ENCODE measurements around the gene TMEM269.

The TMEM269 gene

DNA sequence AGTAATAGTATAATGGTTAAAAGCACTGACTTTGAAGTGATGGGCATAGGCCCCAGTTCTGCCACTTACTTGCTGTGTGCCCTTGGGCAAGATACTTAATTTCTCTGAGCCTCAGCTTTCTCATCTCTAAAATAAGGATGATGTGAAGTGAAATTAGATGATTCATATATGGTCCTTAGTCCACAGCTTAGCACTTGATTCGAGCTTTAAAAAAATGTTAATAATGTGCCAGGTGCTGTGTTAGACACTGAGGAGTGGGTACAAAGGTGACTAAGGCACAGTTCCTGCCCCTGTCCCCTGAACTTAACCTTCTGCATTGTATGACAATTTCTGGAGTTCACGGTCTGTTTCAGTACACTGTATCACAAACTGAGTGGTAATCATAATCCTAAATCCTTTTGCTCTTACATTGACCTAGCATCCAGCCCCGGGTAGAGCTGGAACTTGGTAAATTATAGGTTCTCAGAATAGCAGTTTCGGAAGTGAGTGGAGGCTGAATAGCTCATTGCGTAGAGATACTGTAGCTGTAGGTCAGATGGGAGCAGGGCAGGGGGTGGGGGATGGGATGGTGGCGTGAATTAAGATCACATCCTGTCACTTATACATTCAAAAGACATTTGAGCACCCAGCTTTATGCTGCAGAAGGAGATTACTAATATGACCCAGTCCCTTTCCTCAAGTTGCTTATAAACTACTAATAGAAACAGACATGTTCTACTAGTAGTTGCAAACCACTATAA lies 63.1 kb downstream of the TMEM269 start:
- no peak for DNase-seq (ENCODE audit: low read depth in 2 of 2)

- DNase-seq (ENCODE audit: low read depth in 2 of 2) = no peak
Observed at GRCh38 chr1:42848823-42849537, 64.2 kb downstream of the TMEM269 start.

GRCh38 chr1:42849944-42850343 lies 65.2 kb downstream of the TMEM269 start:
- DNase-seq (ENCODE audit: low read depth in 2 of 2) = no peak

All from fibroblast of skin of left biceps (primary cell).